WTC11 (cell line): ENCODE results near the gene MNAT1. TPM values are rescaled to one million over a fixed set of nuclear protein-coding genes. Genes with fewer than 3 reads are reported as not detected.

Source experiments
- ATAC-seq: fragments of 200-7000 bp; cut with Tn5 transposase; 2 replicates; pipeline ENCODE4 v1.10.0; 2021; ENCODE audit warnings: mild to moderate bottlenecking, moderate library complexity
- CTCF ChIA-PET: fragments of 300-600 bp; sonication (Branson Sonifier 250); formaldehyde crosslinking; loops from one replicate; lab custom pipeline; 2021; ENCODE audit warnings: antibody characterized with exemption; lab: Charles Lee
- POLR2A ChIA-PET: fragments of 350-600 bp; sonication (Branson Sonifier 250); formaldehyde crosslinking; loops from one replicate; lab custom pipeline; 2021; ENCODE audit warnings: antibody characterized with exemption; lab: Charles Lee
- DNase-seq: peaks from one replicate; pipeline ENCODE4 v3.0.0; 2021; ENCODE audit warnings: low spot score
- H3K27ac Mint-ChIP-seq: 2 replicates; pipeline ENCODE4 v1.8.0; 2021; ENCODE audit warnings: mixed read lengths
- H3K27me3 Mint-ChIP-seq: 2 replicates; pipeline ENCODE4 v1.8.0; 2021; ENCODE audit warnings: low read depth, mild to moderate bottlenecking, moderate library complexity, mixed read lengths
- H3K36me3 Mint-ChIP-seq: 2 replicates; pipeline ENCODE4 v1.8.0; 2021; ENCODE audit warnings: mixed read lengths
- H3K4me1 Mint-ChIP-seq: 2 replicates; pipeline ENCODE4 v1.8.0; 2022; ENCODE audit warnings: mixed read lengths
- H3K4me3 Mint-ChIP-seq: 2 replicates; pipeline ENCODE4 v1.8.0; 2021; ENCODE audit warnings: mild to moderate bottlenecking, moderate library complexity, mixed read lengths
- H3K9me3 Mint-ChIP-seq: 2 replicates; pipeline ENCODE4 v1.8.0; 2021; ENCODE audit warnings: mixed read lengths
- ATF3 ChIP-seq: sonication (generic); formaldehyde crosslinking; conservative IDR thresholded peaks from 2 replicates; pipeline ENCODE4 v1.8.1; 2022; ENCODE audit warnings: mild to moderate bottlenecking, missing genetic modification reagents
- CBFB ChIP-seq: sonication (generic); formaldehyde crosslinking; IDR thresholded peaks from 2 replicates; pipeline ENCODE4 v1.8.1; 2022; ENCODE audit warnings: mild to moderate bottlenecking, low read depth, missing genetic modification reagents
- CREM ChIP-seq: sonication (generic); formaldehyde crosslinking; IDR thresholded peaks from 2 replicates; pipeline ENCODE4 v1.8.1; 2022; ENCODE audit warnings: mild to moderate bottlenecking, missing genetic modification reagents, moderate library complexity
- E2F1 ChIP-seq: sonication (generic); formaldehyde crosslinking; IDR thresholded peaks from 2 replicates; pipeline ENCODE4 v1.8.0; 2022; ENCODE audit warnings: mild to moderate bottlenecking, missing genetic modification reagents
- ELF4 ChIP-seq: sonication (generic); formaldehyde crosslinking; IDR thresholded peaks from 2 replicates; pipeline ENCODE4 v1.8.1; 2022; ENCODE audit warnings: low read depth, mild to moderate bottlenecking, moderate library complexity, missing genetic modification reagents
- ESRRA ChIP-seq: sonication (generic); formaldehyde crosslinking; IDR thresholded peaks from 2 replicates; pipeline ENCODE4 v1.8.1; 2022; ENCODE audit warnings: mild to moderate bottlenecking, missing genetic modification reagents, borderline replicate concordance
- HMGA2 ChIP-seq: fragments of 250-450 bp; sonication (Bioruptor Pico); IDR thresholded peaks from 2 replicates; pipeline ENCODE4 v1.4.0; 2021; ENCODE audit warnings: mild to moderate bottlenecking, moderate library complexity
- IRF1 ChIP-seq: sonication (generic); formaldehyde crosslinking; IDR thresholded peaks from 2 replicates; pipeline ENCODE4 v1.8.0; 2023; ENCODE audit warnings: missing genetic modification reagents
- JAZF1 ChIP-seq: fragments of 250-450 bp; sonication (Bioruptor Pico); IDR thresholded peaks from 2 replicates; pipeline ENCODE4 v1.9.0; 2021; ENCODE audit warnings: moderate library complexity, mild to moderate bottlenecking, inconsistent platforms
- MAX ChIP-seq: sonication (generic); formaldehyde crosslinking; IDR thresholded peaks from 2 replicates; pipeline ENCODE4 v1.8.0; 2022; ENCODE audit warnings: mild to moderate bottlenecking, missing genetic modification reagents
- MLX ChIP-seq: sonication (generic); formaldehyde crosslinking; IDR thresholded peaks from 2 replicates; pipeline ENCODE4 v1.8.1; 2023; ENCODE audit warnings: mild to moderate bottlenecking, missing genetic modification reagents, moderate library complexity
- NR2C2 ChIP-seq: sonication (generic); formaldehyde crosslinking; IDR thresholded peaks from 2 replicates; pipeline ENCODE4 v1.8.0; 2022; ENCODE audit warnings: mild to moderate bottlenecking, missing genetic modification reagents
- OVOL2 ChIP-seq: fragments of 250-450 bp; sonication (Bioruptor Pico); IDR thresholded peaks from 2 replicates; pipeline ENCODE4 v1.9.0; 2021; ENCODE audit warnings: mild to moderate bottlenecking, borderline replicate concordance
- RORB ChIP-seq: fragments of 250-450 bp; sonication (Bioruptor Pico); IDR thresholded peaks from 2 replicates; pipeline ENCODE4 v1.9.0; 2021; ENCODE audit warnings: mild to moderate bottlenecking
- SOX15 ChIP-seq: fragments of 250-450 bp; sonication (Bioruptor Pico); IDR thresholded peaks from 2 replicates; pipeline ENCODE4 v1.9.0; 2021; ENCODE audit warnings: mild to moderate bottlenecking
- SP1 ChIP-seq: sonication (generic); formaldehyde crosslinking; conservative IDR thresholded peaks from 2 replicates; pipeline ENCODE4 v1.8.1; 2022; ENCODE audit warnings: missing genetic modification reagents
- TP53 ChIP-seq: sonication (generic); formaldehyde crosslinking; IDR thresholded peaks from 2 replicates; pipeline ENCODE4 v1.8.1; 2023; ENCODE audit warnings: mild to moderate bottlenecking, missing genetic modification reagents
- USF1 ChIP-seq: sonication (generic); formaldehyde crosslinking; IDR thresholded peaks from 2 replicates; pipeline ENCODE4 v1.8.0; 2022; ENCODE audit warnings: mild to moderate bottlenecking, missing genetic modification reagents
- ZBTB43 ChIP-seq: sonication (generic); formaldehyde crosslinking; IDR thresholded peaks from 2 replicates; pipeline ENCODE4 v1.8.1; 2023; ENCODE audit warnings: mild to moderate bottlenecking, missing genetic modification reagents
- ZNF121 ChIP-seq: sonication (generic); formaldehyde crosslinking; IDR thresholded peaks from 2 replicates; pipeline ENCODE4 v1.8.0; 2023; ENCODE audit warnings: missing genetic modification reagents
- ZNF219 ChIP-seq: sonication (generic); formaldehyde crosslinking; IDR thresholded peaks from 2 replicates; pipeline ENCODE4 v1.8.0; 2023; ENCODE audit warnings: missing genetic modification reagents, mild to moderate bottlenecking, borderline replicate concordance
- ZNF396 ChIP-seq: fragments of 250-450 bp; sonication (Bioruptor Pico); IDR thresholded peaks from 2 replicates; pipeline ENCODE4 v1.8.0; 2021; ENCODE audit warnings: mild to moderate bottlenecking, moderate library complexity, borderline replicate concordance
- total RNA-seq: library from RNA; stranded (reverse); gene quantifications from 3 replicates; pipeline ENCODE4 v1.2.3, GENCODE V29; 2021
- TF ChIP-seq, protein P1 (sequence below): sonication (generic); formaldehyde crosslinking; IDR thresholded peaks from 2 replicates; pipeline ENCODE4 v1.8.1; 2022; ENCODE audit warnings: low read depth, mild to moderate bottlenecking, moderate library complexity, missing genetic modification reagents, borderline replicate concordance
- TF ChIP-seq, protein P2 (sequence below): sonication (generic); formaldehyde crosslinking; IDR thresholded peaks from 2 replicates; pipeline ENCODE4 v1.8.0; 2023; ENCODE audit warnings: mild to moderate bottlenecking, missing genetic modification reagents

MNAT1 gene
- total RNA-seq, 1 experiment from 2014 or later = 59.0 TPM

DNA sequence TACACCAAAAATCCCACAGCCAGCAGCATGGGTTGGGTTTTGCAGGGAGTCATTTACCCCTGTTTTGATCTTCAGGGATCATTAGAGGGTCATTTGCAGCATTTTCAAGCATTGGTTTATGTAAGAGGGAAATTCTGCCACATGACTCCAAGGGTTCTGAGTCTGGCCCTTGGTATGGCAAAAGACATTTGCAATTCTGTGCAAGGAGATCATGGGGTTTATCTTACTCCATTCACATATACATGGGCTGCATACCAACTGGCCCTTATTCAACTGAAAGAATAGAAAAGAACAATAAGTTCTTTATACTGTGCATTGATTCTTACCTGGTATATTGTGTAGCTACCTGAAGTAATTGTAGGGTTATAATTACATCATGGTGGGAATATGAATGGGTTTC lies 24.1 kb upstream of the MNAT1 start:
- DNase-seq = no peak
- POLR2A ChIA-PET = no interaction called here
- peak; percentile 40 for ATAC-seq
- no peak overlapping the region for H3K4me3 Mint-ChIP-seq
- CTCF ChIA-PET = interaction anchor here (0.5 to 0.6 kb wide), 2 partner anchors 12 to 629 kb away, joined by 3 to 5 read pairs; no protein-coding TSS in a partner anchor
- H3K9me3 Mint-ChIP-seq = no peaks in the 10 kb centered on the region
- no peaks in the 10 kb centered on the region for H3K27me3 Mint-ChIP-seq
- H3K4me1 Mint-ChIP-seq = peaks cover 14% of the 10 kb centered on the region
- TF ChIP-seq ZNF219 (CRISPR knock-in tag) (no peak), ZBTB43 (CRISPR knock-in tag) (no peak), USF1 (no peak), ATF3 (CRISPR knock-in tag) (no peak), CREM (no peak), SOX15 (CRISPR knock-in tag) (no peak), NR2C2 (no peak), TP53 (CRISPR knock-in tag) (no peak), MLX (CRISPR knock-in tag) (no peak), ELF4 (no peak)
- H3K27ac Mint-ChIP-seq = peak overlapping the region; percentile 55
- peaks cover 16% of the 10 kb centered on the region for H3K36me3 Mint-ChIP-seq

- DNase-seq (no peak), ATAC-seq (no peak)
- H3K36me3 Mint-ChIP-seq = peaks cover 27% of the 10 kb centered on the region
- H3K9me3 Mint-ChIP-seq = no peaks in the 10 kb centered on the region
- H3K4me3 Mint-ChIP-seq = no peak overlapping the region
- ChIA-PET CTCF (interaction anchor here (0.8 to 1.5 kb wide), 2 partner anchors 9 to 57 kb away, joined by 3 to 4 read pairs; no protein-coding TSS in a partner anchor), POLR2A (interaction anchor here (0.6 kb wide), 1 partner anchor 9 kb away, joined by 3 read pairs; no protein-coding TSS in a partner anchor)
- TF ChIP-seq JAZF1 (CRISPR knock-in tag) (no peak), RORB (CRISPR knock-in tag) (no peak), OVOL2 (CRISPR knock-in tag) (no peak), ESRRA (CRISPR knock-in tag) (no peak), MAX (no peak), ZNF121 (CRISPR knock-in tag) (no peak), ATF3 (CRISPR knock-in tag) (no peak), SP1 (CRISPR knock-in tag) (no peak), E2F1 (CRISPR knock-in tag) (no peak), HMGA2 (no peak), ZNF396 (CRISPR knock-in tag) (no peak)
- peaks cover 18% of the 10 kb centered on the region for H3K4me1 Mint-ChIP-seq
- H3K27me3 Mint-ChIP-seq = no peaks in the 10 kb centered on the region
- H3K27ac Mint-ChIP-seq = no peak overlapping the region
Observed at GRCh38 chr14:60713513-60713912, 21.0 kb upstream of the MNAT1 start.

- ChIA-PET CTCF (no interaction called here), POLR2A (interaction anchor here (0.6 kb wide), 1 partner anchor 71 kb away, joined by 3 read pairs; no protein-coding TSS in a partner anchor)
- Mint-ChIP-seq H3K9me3 (no peaks in the 10 kb centered on the region), H3K27ac (no peak overlapping the region), H3K4me3 (peak overlapping the region; percentile 96), H3K27me3 (no peaks in the 10 kb centered on the region), H3K4me1 (peaks cover 31% of the 10 kb centered on the region), H3K36me3 (peaks cover 34% of the 10 kb centered on the region)
- DNase-seq (no peak), ATAC-seq (no peak)
- TF ChIP-seq HMGA2 (no peak), IRF1 (no peak), JAZF1 (CRISPR knock-in tag) (no peak), CBFB (CRISPR knock-in tag) (no peak)
- TF ChIP-seq, protein P1, sequence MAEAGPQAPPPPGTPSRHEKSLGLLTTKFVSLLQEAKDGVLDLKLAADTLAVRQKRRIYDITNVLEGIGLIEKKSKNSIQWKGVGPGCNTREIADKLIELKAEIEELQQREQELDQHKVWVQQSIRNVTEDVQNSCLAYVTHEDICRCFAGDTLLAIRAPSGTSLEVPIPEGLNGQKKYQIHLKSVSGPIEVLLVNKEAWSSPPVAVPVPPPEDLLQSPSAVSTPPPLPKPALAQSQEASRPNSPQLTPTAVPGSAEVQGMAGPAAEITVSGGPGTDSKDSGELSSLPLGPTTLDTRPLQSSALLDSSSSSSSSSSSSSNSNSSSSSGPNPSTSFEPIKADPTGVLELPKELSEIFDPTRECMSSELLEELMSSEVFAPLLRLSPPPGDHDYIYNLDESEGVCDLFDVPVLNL (CRISPR knock-in tag) = no peak
- TF ChIP-seq, protein P2, sequence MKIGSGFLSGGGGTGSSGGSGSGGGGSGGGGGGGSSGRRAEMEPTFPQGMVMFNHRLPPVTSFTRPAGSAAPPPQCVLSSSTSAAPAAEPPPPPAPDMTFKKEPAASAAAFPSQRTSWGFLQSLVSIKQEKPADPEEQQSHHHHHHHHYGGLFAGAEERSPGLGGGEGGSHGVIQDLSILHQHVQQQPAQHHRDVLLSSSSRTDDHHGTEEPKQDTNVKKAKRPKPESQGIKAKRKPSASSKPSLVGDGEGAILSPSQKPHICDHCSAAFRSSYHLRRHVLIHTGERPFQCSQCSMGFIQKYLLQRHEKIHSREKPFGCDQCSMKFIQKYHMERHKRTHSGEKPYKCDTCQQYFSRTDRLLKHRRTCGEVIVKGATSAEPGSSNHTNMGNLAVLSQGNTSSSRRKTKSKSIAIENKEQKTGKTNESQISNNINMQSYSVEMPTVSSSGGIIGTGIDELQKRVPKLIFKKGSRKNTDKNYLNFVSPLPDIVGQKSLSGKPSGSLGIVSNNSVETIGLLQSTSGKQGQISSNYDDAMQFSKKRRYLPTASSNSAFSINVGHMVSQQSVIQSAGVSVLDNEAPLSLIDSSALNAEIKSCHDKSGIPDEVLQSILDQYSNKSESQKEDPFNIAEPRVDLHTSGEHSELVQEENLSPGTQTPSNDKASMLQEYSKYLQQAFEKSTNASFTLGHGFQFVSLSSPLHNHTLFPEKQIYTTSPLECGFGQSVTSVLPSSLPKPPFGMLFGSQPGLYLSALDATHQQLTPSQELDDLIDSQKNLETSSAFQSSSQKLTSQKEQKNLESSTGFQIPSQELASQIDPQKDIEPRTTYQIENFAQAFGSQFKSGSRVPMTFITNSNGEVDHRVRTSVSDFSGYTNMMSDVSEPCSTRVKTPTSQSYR (CRISPR knock-in tag) = no peak
Observed at GRCh38 chr14:60720391-60720790, 14.2 kb upstream of the MNAT1 start.
